ENCODE measurements around the gene LUC7L3. TPM values are rescaled to one million over a fixed set of nuclear protein-coding genes. Genes with fewer than 3 reads are reported as not detected.
A peak's percentile ranks its signal among the peaks of the same experiment; 100 is the strongest.

LUC7L3 gene
- total RNA-seq, 1 experiment from 2014 or later, result 185 TPM

DNA sequence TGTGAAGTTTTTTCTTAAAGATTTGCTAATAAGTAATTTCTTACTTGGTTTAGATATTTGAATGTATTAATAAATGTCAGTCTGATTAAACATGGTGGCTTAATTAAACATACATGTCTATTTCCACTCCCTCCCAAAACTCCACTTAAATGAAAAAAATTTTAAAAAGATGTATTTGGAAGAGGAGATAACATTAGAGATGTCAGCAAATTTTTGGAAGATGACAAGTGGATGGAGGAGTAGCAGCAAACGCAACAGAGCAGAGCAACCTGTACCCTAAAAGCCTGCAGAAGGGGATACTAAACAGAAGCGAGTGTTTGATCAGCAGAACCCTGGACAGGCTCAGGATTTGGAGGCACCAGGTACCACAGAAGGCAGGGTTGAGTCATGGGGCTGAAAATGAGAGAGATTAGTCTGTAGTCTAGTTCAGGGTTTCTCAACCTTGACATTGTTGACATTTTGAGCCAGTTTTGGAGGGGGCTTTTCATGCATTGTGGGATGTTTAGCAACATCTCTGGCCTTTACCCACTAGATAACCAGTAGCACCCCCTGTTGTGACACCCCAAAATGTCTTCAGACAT, 17.8 kb downstream of the LUC7L3 start:
- BruUV-seq (replicated peaks), result no TSS peak
- intact Hi-C loops (cut with micrococcal nuclease; ENCODE audit: unreplicated experiment), result no loop called here
- H3K4me3 ChIP-seq (ENCODE audit: low read depth, low read length, poor library complexity, severe bottlenecking), result no peak overlapping the region
- H3K4me1 ChIP-seq (ENCODE audit: insufficient read depth, low read length, poor library complexity, severe bottlenecking), result peaks cover 3% of the 10 kb centered on the region
- H3K9me3 ChIP-seq (ENCODE audit: low read depth, low read length, poor library complexity, severe bottlenecking), result no peaks in the 10 kb centered on the region
- TF ChIP-seq, protein P1, sequence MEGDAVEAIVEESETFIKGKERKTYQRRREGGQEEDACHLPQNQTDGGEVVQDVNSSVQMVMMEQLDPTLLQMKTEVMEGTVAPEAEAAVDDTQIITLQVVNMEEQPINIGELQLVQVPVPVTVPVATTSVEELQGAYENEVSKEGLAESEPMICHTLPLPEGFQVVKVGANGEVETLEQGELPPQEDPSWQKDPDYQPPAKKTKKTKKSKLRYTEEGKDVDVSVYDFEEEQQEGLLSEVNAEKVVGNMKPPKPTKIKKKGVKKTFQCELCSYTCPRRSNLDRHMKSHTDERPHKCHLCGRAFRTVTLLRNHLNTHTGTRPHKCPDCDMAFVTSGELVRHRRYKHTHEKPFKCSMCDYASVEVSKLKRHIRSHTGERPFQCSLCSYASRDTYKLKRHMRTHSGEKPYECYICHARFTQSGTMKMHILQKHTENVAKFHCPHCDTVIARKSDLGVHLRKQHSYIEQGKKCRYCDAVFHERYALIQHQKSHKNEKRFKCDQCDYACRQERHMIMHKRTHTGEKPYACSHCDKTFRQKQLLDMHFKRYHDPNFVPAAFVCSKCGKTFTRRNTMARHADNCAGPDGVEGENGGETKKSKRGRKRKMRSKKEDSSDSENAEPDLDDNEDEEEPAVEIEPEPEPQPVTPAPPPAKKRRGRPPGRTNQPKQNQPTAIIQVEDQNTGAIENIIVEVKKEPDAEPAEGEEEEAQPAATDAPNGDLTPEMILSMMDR (conservative IDR thresholded peaks at IDR 0.05; ENCODE audit: low read depth, low read length), result no peak
- TF ChIP-seq EZH2 (IDR thresholded peaks at IDR 0.05; ENCODE audit: borderline replicate concordance, low read depth, low read length, poor library complexity, severe bottlenecking), result no peak
- ChIA-PET POLR2A (ENCODE audit: low non-redundant PET) (no interaction called here), CTCF (no interaction called here)
- no peak overlapping the region for H3K27ac ChIP-seq (ENCODE audit: low read depth, low read length, poor library complexity, severe bottlenecking)
- H3K36me3 ChIP-seq (ENCODE audit: insufficient read depth, low read length, poor library complexity, severe bottlenecking), result peaks cover 49% of the 10 kb centered on the region
- no peak for DNase-seq (ENCODE audit: low spot score)
- no peaks in the 10 kb centered on the region for H3K27me3 ChIP-seq (replicated peaks; ENCODE audit: insufficient read depth, low read depth, low read length, poor library complexity)

DNA sequence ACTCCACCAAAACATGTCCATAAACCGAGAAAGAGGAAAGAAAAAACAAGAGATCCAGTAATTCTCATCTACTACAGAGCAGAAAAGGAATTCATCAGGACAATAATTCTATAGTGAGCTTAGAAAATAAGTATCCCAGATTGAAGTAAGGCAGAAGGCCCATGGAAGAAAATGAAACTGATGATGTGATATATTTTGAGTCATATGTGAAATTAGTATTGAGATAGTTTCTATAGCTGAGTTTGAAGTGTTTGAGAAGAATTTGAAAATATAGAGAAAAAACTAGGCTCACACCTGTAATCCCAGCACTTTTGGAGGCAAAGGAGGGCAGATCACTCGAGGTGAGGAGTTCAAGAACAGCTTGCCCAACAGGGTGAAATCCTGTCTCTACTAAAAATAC, 19.7 kb downstream of the LUC7L3 start:
- H3K36me3 ChIP-seq (ENCODE audit: insufficient read depth, low read length, poor library complexity, severe bottlenecking), result peaks cover 68% of the 10 kb centered on the region
- intact Hi-C loops (cut with micrococcal nuclease; ENCODE audit: unreplicated experiment), result no loop called here
- H3K9me3 ChIP-seq (ENCODE audit: low read depth, low read length, poor library complexity, severe bottlenecking), result no peaks in the 10 kb centered on the region
- no peaks in the 10 kb centered on the region for H3K27me3 ChIP-seq (replicated peaks; ENCODE audit: insufficient read depth, low read depth, low read length, poor library complexity)
- H3K4me3 ChIP-seq (ENCODE audit: low read depth, low read length, poor library complexity, severe bottlenecking), result no peak overlapping the region
- TF ChIP-seq, protein P1 (conservative IDR thresholded peaks at IDR 0.05; ENCODE audit: low read depth, low read length), result no peak
- TF ChIP-seq EZH2 (IDR thresholded peaks at IDR 0.05; ENCODE audit: borderline replicate concordance, low read depth, low read length, poor library complexity, severe bottlenecking), result no peak
- BruUV-seq (replicated peaks), result no TSS peak
- no peak for DNase-seq (ENCODE audit: low spot score)
- H3K27ac ChIP-seq (ENCODE audit: low read depth, low read length, poor library complexity, severe bottlenecking), result no peak overlapping the region
- peaks cover 3% of the 10 kb centered on the region for H3K4me1 ChIP-seq (ENCODE audit: insufficient read depth, low read length, poor library complexity, severe bottlenecking)
- POLR2A ChIA-PET (ENCODE audit: low non-redundant PET), result interaction anchor here (0.6 kb wide), 2 partner anchors 9 to 79 kb away, joined by 3 to 4 read pairs; no protein-coding TSS in a partner anchor
- CTCF ChIA-PET, result no interaction called here

DNA sequence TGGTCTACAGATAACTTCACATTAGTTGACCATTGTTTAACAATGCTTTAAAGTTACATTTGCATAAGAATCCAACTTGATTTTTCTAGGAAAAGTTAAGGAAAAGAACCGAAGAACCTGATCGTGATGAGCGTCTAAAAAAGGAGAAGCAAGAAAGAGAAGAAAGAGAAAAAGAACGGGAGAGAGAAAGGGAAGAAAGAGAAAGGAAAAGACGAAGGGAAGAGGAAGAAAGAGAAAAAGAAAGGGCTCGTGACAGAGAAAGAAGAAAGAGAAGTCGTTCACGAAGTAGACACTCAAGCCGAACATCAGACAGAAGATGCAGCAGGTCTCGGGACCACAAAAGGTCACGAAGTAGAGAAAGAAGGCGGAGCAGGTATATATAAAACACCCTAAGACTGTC, 26.2 kb downstream of the LUC7L3 start:
- no peaks in the 10 kb centered on the region for H3K4me1 ChIP-seq (ENCODE audit: insufficient read depth, low read length, poor library complexity, severe bottlenecking)
- DNase-seq (ENCODE audit: low spot score), result no peak
- H3K9me3 ChIP-seq (ENCODE audit: low read depth, low read length, poor library complexity, severe bottlenecking), result no peaks in the 10 kb centered on the region
- ChIA-PET POLR2A (ENCODE audit: low non-redundant PET) (no interaction called here), CTCF (no interaction called here)
- no peak overlapping the region for H3K4me3 ChIP-seq (ENCODE audit: low read depth, low read length, poor library complexity, severe bottlenecking)
- H3K27me3 ChIP-seq (replicated peaks; ENCODE audit: insufficient read depth, low read depth, low read length, poor library complexity), result no peaks in the 10 kb centered on the region
- TF ChIP-seq, protein P1 (conservative IDR thresholded peaks at IDR 0.05; ENCODE audit: low read depth, low read length), result no peak
- TF ChIP-seq EZH2 (IDR thresholded peaks at IDR 0.05; ENCODE audit: borderline replicate concordance, low read depth, low read length, poor library complexity, severe bottlenecking), result no peak
- BruUV-seq (replicated peaks), result TSS peak; percentile 89
- no peak overlapping the region for H3K27ac ChIP-seq (ENCODE audit: low read depth, low read length, poor library complexity, severe bottlenecking)
- intact Hi-C loops (cut with micrococcal nuclease; ENCODE audit: unreplicated experiment), result no loop called here
- H3K36me3 ChIP-seq (ENCODE audit: insufficient read depth, low read length, poor library complexity, severe bottlenecking), result peaks cover 100% of the 10 kb centered on the region
